Neural progenitor cell (in vitro differentiated cells): ENCODE measurements around the gene PPARG. TPM values are rescaled to one million over a fixed set of nuclear protein-coding genes. Genes with fewer than 3 reads are reported as not detected.

ENCODE experiments used
- DNase-seq: peaks from one replicate; pipeline ENCODE4 v3.0.0-alpha.2; 2016; ENCODE audit warnings: low spot score
- H2AFZ ChIP-seq: fragments of 200-600 bp; sonication (generic); replicated peaks from 2 replicates; pipeline ENCODE4 v1.6.1; 2016; ENCODE audit warnings: antibody characterized with exemption
- H3F3A ChIP-seq: fragments of 200-600 bp; sonication (generic); 2 replicates; pipeline ENCODE4 v1.6.1; 2016; ENCODE audit warnings: antibody characterized with exemption, low read depth
- H3K27ac ChIP-seq: fragments of 200-600 bp; sonication (generic); 2 replicates; pipeline ENCODE4 v1.5.1; 2016; ENCODE audit warnings: mild to moderate bottlenecking
- H3K27me3 ChIP-seq: fragments of 200-600 bp; sonication (generic); 2 replicates; pipeline ENCODE4 v1.6.1; 2016; ENCODE audit warnings: mild to moderate bottlenecking, moderate library complexity
- H3K36me3 ChIP-seq: fragments of 200-600 bp; sonication (generic); 2 replicates; pipeline ENCODE4 v1.5.1; 2016
- H3K4me1 ChIP-seq: fragments of 200-600 bp; sonication (generic); 2 replicates; pipeline ENCODE4 v1.6.1; 2016; ENCODE audit warnings: mixed run types
- H3K4me2 ChIP-seq: fragments of 200-600 bp; sonication (generic); 2 replicates; pipeline ENCODE4 v1.6.1; 2016
- H3K4me3 ChIP-seq: fragments of 200-600 bp; sonication (generic); 2 replicates; pipeline ENCODE4 v1.5.1; 2016
- H3K79me2 ChIP-seq: fragments of 200-600 bp; sonication (generic); 2 replicates; pipeline ENCODE4 v1.6.1; 2016; ENCODE audit warnings: low read depth
- H3K9ac ChIP-seq: fragments of 200-600 bp; sonication (generic); 2 replicates; pipeline ENCODE4 v1.6.1; 2016
- H3K9me3 ChIP-seq: fragments of 200-600 bp; sonication (generic); 2 replicates; pipeline ENCODE4 v1.5.1; 2016; ENCODE audit warnings: low read depth
- H4K20me1 ChIP-seq: fragments of 200-600 bp; sonication (generic); 2 replicates; pipeline ENCODE4 v1.6.1; 2016; ENCODE audit warnings: low read depth
- H3K27ac Mint-ChIP-seq: 3 replicates; pipeline ENCODE4 v1.8.0; 2021; ENCODE audit warnings: mixed read lengths
- H3K27me3 Mint-ChIP-seq: 2 replicates; pipeline ENCODE4 v1.8.0; 2022; ENCODE audit warnings: low read depth, mild to moderate bottlenecking, inconsistent platforms, moderate library complexity, mixed read lengths; ENCODE audit not compliant: insufficient read depth
- H3K36me3 Mint-ChIP-seq: 3 replicates; pipeline ENCODE4 v1.8.0; 2021; ENCODE audit warnings: mixed read lengths
- H3K4me1 Mint-ChIP-seq: 3 replicates; pipeline ENCODE4 v1.8.0; 2021; ENCODE audit warnings: mixed read lengths
- H3K4me3 Mint-ChIP-seq: 3 replicates; pipeline ENCODE4 v1.8.0; 2021; ENCODE audit warnings: mild to moderate bottlenecking, moderate library complexity, mixed read lengths
- H3K9me3 Mint-ChIP-seq: 3 replicates; pipeline ENCODE4 v1.8.0; 2020; ENCODE audit warnings: mixed read lengths
- EZH2 ChIP-seq: fragments of 200-600 bp; sonication (generic); IDR thresholded peaks from 2 replicates; pipeline ENCODE4 v1.6.1; 2017; ENCODE audit warnings: antibody characterized with exemption, mild to moderate bottlenecking, moderate library complexity
- EZH2phosphoT487 ChIP-seq: fragments of 200-600 bp; sonication (generic); IDR thresholded peaks from 2 replicates; pipeline ENCODE4 v1.6.1; 2017; ENCODE audit warnings: antibody characterized with exemption
- total RNA-seq: library from RNA; depleted of rRNA; stranded (reverse); fragments of >200 nt; gene quantifications from 2 replicates; pipeline ENCODE4 v1.2.3, GENCODE V29; 2015; ENCODE audit warnings: low replicate concordance
- TF ChIP-seq, protein P1 (sequence below): fragments of 200-600 bp; sonication (generic); IDR thresholded peaks from 2 replicates; pipeline ENCODE4 v1.5.1; 2017; ENCODE audit warnings: antibody characterized with exemption, mild to moderate bottlenecking

Gene PPARG
- total RNA-seq, 1 donor from 2014 or later = not detected

DNA sequence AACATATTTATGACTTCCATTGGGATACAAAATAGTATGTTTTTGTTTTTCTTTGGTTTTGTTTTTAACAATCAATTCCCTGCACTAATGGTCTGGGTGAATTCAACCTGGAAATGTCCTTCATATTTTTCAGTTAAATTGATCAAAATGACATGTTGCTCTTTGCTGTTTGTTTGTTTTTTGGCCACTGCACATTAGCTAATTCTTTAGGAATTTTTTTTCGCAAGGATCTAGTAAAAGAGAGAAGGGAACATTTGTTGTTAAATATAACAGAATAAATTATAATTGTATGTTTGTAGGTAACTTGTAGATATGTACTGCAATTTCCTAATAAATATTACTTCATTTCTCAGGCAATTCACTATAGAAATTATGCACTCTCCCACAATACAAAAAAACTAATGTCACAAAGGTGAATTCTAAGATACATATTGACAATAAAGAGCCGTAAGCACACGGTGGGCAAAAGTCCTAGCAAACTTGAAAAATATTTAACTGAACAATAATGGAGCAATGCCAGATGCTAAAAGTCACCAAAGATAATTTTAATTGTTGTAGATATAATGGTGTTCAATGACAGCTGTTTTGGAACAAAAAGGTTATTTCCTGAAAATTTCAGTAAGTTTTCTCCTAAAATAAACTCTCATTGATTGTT is 21.4 kb upstream of the PPARG start:
- no peak overlapping the region for H3K27ac ChIP-seq
- TF ChIP-seq, protein P1, sequence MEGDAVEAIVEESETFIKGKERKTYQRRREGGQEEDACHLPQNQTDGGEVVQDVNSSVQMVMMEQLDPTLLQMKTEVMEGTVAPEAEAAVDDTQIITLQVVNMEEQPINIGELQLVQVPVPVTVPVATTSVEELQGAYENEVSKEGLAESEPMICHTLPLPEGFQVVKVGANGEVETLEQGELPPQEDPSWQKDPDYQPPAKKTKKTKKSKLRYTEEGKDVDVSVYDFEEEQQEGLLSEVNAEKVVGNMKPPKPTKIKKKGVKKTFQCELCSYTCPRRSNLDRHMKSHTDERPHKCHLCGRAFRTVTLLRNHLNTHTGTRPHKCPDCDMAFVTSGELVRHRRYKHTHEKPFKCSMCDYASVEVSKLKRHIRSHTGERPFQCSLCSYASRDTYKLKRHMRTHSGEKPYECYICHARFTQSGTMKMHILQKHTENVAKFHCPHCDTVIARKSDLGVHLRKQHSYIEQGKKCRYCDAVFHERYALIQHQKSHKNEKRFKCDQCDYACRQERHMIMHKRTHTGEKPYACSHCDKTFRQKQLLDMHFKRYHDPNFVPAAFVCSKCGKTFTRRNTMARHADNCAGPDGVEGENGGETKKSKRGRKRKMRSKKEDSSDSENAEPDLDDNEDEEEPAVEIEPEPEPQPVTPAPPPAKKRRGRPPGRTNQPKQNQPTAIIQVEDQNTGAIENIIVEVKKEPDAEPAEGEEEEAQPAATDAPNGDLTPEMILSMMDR = no peak
- TF ChIP-seq EZH2 = no peak
- TF ChIP-seq EZH2phosphoT487 = no peak
- H3K4me3 Mint-ChIP-seq = no peak overlapping the region
- no peaks in the 10 kb centered on the region for H3K9me3 Mint-ChIP-seq
- no peaks in the 10 kb centered on the region for H3F3A ChIP-seq
- no peak overlapping the region for H3K4me2 ChIP-seq
- H3K27me3 ChIP-seq = no peaks in the 10 kb centered on the region
- no peaks in the 10 kb centered on the region for H3K4me1 Mint-ChIP-seq
- no peaks in the 10 kb centered on the region for H3K9me3 ChIP-seq
- H3K36me3 Mint-ChIP-seq = no peaks in the 10 kb centered on the region
- H3K27ac Mint-ChIP-seq = no peak overlapping the region
- H3K4me1 ChIP-seq = no peaks in the 10 kb centered on the region
- H2AFZ ChIP-seq = no peak overlapping the region
- no peak overlapping the region for H3K4me3 ChIP-seq
- no peaks in the 10 kb centered on the region for H3K79me2 ChIP-seq
- no peak for DNase-seq
- no peaks in the 10 kb centered on the region for H3K36me3 ChIP-seq
- H3K9ac ChIP-seq = no peak overlapping the region
- peaks cover 3% of the 10 kb centered on the region for H3K27me3 Mint-ChIP-seq
- H4K20me1 ChIP-seq = no peaks in the 10 kb centered on the region

DNA sequence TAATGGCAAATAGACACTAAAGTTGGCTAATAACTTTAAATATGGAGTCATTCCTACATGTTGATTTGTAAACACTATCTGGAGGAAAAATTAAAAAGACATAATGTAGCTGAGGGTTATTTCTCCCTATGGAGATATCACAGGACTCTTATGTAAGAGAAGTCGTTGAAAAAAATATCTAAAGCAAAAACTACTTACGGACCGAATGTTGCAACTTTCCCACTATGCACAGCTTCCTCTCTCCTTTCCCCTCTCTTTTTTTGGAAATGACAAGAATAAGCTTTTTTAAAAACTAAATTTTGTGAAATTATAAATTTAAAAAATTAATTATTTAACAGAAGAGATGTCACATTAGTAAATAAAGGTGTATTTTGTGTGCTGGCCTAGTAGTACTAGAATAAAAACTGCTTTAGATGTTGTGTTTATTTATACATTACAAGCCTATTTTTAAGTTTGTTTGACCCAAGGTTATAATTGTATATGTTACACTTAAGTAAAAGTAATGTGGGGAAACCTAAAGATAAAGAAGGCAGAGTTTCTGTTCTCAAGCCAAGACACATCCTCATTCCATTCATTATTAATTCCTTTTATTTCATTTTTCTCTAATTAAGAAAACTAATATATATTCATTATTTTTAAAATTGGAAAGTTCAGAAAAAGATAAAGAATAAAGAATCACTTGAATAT is 20.7 kb upstream of the PPARG start:
- Mint-ChIP-seq H3K36me3 (no peaks in the 10 kb centered on the region), H3K4me3 (no peak overlapping the region), H3K4me1 (no peaks in the 10 kb centered on the region), H3K27ac (no peak overlapping the region), H3K9me3 (no peaks in the 10 kb centered on the region), H3K27me3 (peaks cover 3% of the 10 kb centered on the region)
- Histone ChIP-seq H3K27me3 (no peaks in the 10 kb centered on the region), H3K27ac (no peak overlapping the region), H3K9me3 (no peaks in the 10 kb centered on the region), H3K79me2 (no peaks in the 10 kb centered on the region), H3F3A (no peaks in the 10 kb centered on the region), H2AFZ (no peak overlapping the region), H3K4me1 (no peaks in the 10 kb centered on the region), H3K4me2 (no peak overlapping the region), H3K36me3 (no peaks in the 10 kb centered on the region), H4K20me1 (no peaks in the 10 kb centered on the region), H3K9ac (no peak overlapping the region), H3K4me3 (no peak overlapping the region)
- TF ChIP-seq EZH2phosphoT487 (no peak), EZH2 (no peak)
- TF ChIP-seq, protein P1 = no peak
- no peak for DNase-seq

DNA sequence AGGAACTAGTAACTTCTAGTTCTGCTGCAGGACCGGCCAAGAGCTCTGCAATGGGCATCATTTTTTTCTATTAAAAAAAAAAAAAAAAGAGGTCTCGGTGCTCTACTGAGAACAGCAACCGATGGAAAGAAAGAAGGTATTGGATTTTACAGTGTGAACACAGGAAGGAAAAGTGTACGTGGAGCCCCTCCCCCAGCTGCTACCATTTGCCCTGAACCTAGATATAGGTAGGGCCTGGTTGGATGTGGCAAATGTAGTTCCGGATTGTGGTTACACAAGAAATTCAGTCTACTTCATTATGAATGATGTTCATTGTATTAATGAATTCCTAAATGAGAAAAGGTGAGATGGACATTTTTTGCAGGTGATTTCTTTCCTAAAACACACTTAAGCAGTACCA is 17.9 kb upstream of the PPARG start:
- peaks cover 3% of the 10 kb centered on the region for H3K27me3 Mint-ChIP-seq
- Histone ChIP-seq H3K9ac (no peak overlapping the region), H3K4me1 (no peaks in the 10 kb centered on the region), H3K27ac (no peak overlapping the region), H3K9me3 (no peaks in the 10 kb centered on the region), H3K79me2 (no peaks in the 10 kb centered on the region), H3K4me3 (no peak overlapping the region), H3K4me2 (no peak overlapping the region), H3F3A (no peaks in the 10 kb centered on the region), H4K20me1 (no peaks in the 10 kb centered on the region), H2AFZ (no peak overlapping the region), H3K36me3 (no peaks in the 10 kb centered on the region), H3K27me3 (no peaks in the 10 kb centered on the region)
- H3K9me3 Mint-ChIP-seq = no peaks in the 10 kb centered on the region
- H3K4me3 Mint-ChIP-seq = no peak overlapping the region
- H3K36me3 Mint-ChIP-seq = no peaks in the 10 kb centered on the region
- peaks cover 2% of the 10 kb centered on the region for H3K4me1 Mint-ChIP-seq
- H3K27ac Mint-ChIP-seq = no peak overlapping the region
- no peak for TF ChIP-seq EZH2
- no peak for TF ChIP-seq EZH2phosphoT487
- TF ChIP-seq, protein P1 = no peak
- no peak for DNase-seq
